MCF 10A (cell line): Measurements from ENCODE around the gene OR2B2. TPM values are rescaled to one million over a fixed set of nuclear protein-coding genes. Genes with fewer than 3 reads are reported as not detected.

Experiments used
- BruUV-seq: library from RNA; stranded (reverse); fragments of 400-500 nt; replicated peaks from 2 replicates; lab custom pipeline; 2021; lab: Mats Ljungman, UMichigan
- CTCF ChIA-PET: fragments of 300-600 bp; sonication (Branson Sonifier 250); formaldehyde crosslinking; extraction: SDS; loops from one replicate; lab custom pipeline; 2021; ENCODE audit warnings: antibody characterized with exemption, inconsistent platforms; lab: Yijun Ruan, JAX
- POLR2A ChIA-PET: fragments of 300-600, 350-650 bp; sonication (Branson Sonifier 250); formaldehyde crosslinking; extraction: SDS; loops from one replicate; lab custom pipeline; 2020; ENCODE audit warnings: antibody characterized with exemption, inconsistent platforms; lab: Yijun Ruan, JAX
- DNase-seq: peaks from one replicate; pipeline ENCODE4 v3.0.0-alpha.2; 2018; ENCODE audit not compliant: unreplicated experiment
- H3K27ac Mint-ChIP-seq: one replicate; pipeline ENCODE4 v1.8.0; 2022; ENCODE audit warnings: mild to moderate bottlenecking, low read depth, mixed read lengths; ENCODE audit not compliant: unreplicated experiment
- H3K27me3 Mint-ChIP-seq: one replicate; pipeline ENCODE4 v1.8.0; 2022; ENCODE audit warnings: mixed read lengths; ENCODE audit not compliant: insufficient read depth, unreplicated experiment
- H3K36me3 Mint-ChIP-seq: one replicate; pipeline ENCODE4 v1.8.0; 2022; ENCODE audit warnings: mild to moderate bottlenecking, moderate library complexity, mixed read lengths; ENCODE audit not compliant: insufficient read depth, unreplicated experiment
- H3K4me1 Mint-ChIP-seq: one replicate; pipeline ENCODE4 v1.8.0; 2022; ENCODE audit warnings: mixed read lengths; ENCODE audit not compliant: insufficient read depth, unreplicated experiment
- H3K4me3 Mint-ChIP-seq: one replicate; pipeline ENCODE4 v1.8.0; 2022; ENCODE audit warnings: mild to moderate bottlenecking, moderate library complexity, mixed read lengths; ENCODE audit not compliant: unreplicated experiment
- H3K9me3 Mint-ChIP-seq: one replicate; pipeline ENCODE4 v1.8.0; 2022; ENCODE audit warnings: mixed read lengths; ENCODE audit not compliant: unreplicated experiment
- CTCF ChIP-seq: fragments of 200-600 bp; IDR thresholded peaks from one replicate; pipeline ENCODE4 v1.8.0; 2022; ENCODE audit warnings: antibody characterized with exemption, mild to moderate bottlenecking; ENCODE audit not compliant: unreplicated experiment
- intact Hi-C: fragments of 100-400 bp; cut with micrococcal nuclease; formaldehyde crosslinking; loops from 2 replicates; pipeline ENCODE4 v1.14.1; 2022
- total RNA-seq: library from RNA; stranded (reverse); gene quantifications from 2 replicates; pipeline ENCODE4 v1.2.3, GENCODE V29; 2022

OR2B2 gene
- total RNA-seq, 1 experiment from 2014 or later: not detected

DNA sequence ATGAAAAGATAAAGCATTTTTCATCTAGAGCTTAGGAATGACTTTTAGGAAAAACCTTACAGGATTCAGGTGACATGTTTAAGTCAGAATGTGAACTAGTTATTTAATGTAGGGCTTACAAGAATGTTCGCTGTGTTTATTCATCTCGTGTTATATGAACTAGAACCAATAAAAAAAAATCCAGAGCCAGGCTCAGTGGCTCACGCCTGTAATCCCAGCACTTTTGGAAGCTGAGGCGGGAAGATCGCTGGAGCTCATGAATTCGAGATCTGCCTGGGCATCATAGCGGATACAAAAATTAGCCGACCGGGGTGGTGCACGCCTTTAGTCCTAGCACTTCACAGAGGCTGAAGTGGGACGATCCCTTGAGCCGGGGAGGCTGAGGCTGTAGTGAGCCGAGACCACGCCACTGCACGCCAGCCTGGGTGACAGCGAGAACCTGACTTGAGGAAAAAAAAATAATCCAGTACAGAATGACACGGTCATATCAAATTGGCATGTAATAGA lies 46.3 kb downstream of the OR2B2 start:
- no peak overlapping the region for H3K27ac Mint-ChIP-seq
- H3K27me3 Mint-ChIP-seq: no peaks in the 10 kb centered on the region
- intact Hi-C loops: loop anchor here (1.0 to 2.0 kb wide), 2 partner anchors 27 to 28 kb away; a partner anchor contains a TSS
- H3K4me3 Mint-ChIP-seq: peak overlapping the region; percentile 91
- no peaks in the 10 kb centered on the region for H3K4me1 Mint-ChIP-seq
- ChIA-PET CTCF (interaction anchor here (0.6 to 3.1 kb wide), 7 partner anchors 19 to 58 kb away, joined by 3 to 29 read pairs (median 4); a partner anchor contains a TSS), POLR2A (interaction anchor here (0.7 to 18.7 kb wide), 47 partner anchors 8 to 1844 kb away, joined by 3 to 826 read pairs (median 6); partner anchors contain the start of gene ZKSCAN8)
- DNase-seq: no peak
- BruUV-seq: no TSS peak
- H3K36me3 Mint-ChIP-seq: peaks cover 12% of the 10 kb centered on the region
- TF ChIP-seq CTCF: no peak
- no peaks in the 10 kb centered on the region for H3K9me3 Mint-ChIP-seq

GRCh38 chr6:27864906-27865849 lies 47.0 kb downstream of the OR2B2 start:
- no peaks in the 10 kb centered on the region for H3K4me1 Mint-ChIP-seq
- POLR2A ChIA-PET: interaction anchor here (0.6 to 18.7 kb wide), 48 partner anchors 9 to 1843 kb away, joined by 3 to 826 read pairs (median 5); partner anchors contain the start of gene ZKSCAN8
- TSS peak; percentile 99 for BruUV-seq
- H3K36me3 Mint-ChIP-seq: peaks cover 12% of the 10 kb centered on the region
- DNase-seq: peak; percentile 96
- peak overlapping the region; percentile 97 for H3K27ac Mint-ChIP-seq
- CTCF ChIA-PET: interaction anchor here (0.6 to 3.1 kb wide), 8 partner anchors 9 to 57 kb away, joined by 3 to 29 read pairs (median 4); a partner anchor contains a TSS
- H3K4me3 Mint-ChIP-seq: peak overlapping the region; percentile 91
- intact Hi-C loops: loop anchor here (1.0 kb wide), 1 partner anchor 27 kb away; a partner anchor contains a TSS
- no peaks in the 10 kb centered on the region for H3K27me3 Mint-ChIP-seq
- no peaks in the 10 kb centered on the region for H3K9me3 Mint-ChIP-seq
- no peak for TF ChIP-seq CTCF

- H3K4me1 Mint-ChIP-seq: no peaks in the 10 kb centered on the region
- DNase-seq: no peak
- no peaks in the 10 kb centered on the region for H3K9me3 Mint-ChIP-seq
- H3K27me3 Mint-ChIP-seq: no peaks in the 10 kb centered on the region
- peak overlapping the region; percentile 91 for H3K4me3 Mint-ChIP-seq
- H3K27ac Mint-ChIP-seq: peak overlapping the region; percentile 97
- intact Hi-C loops: no loop called here
- no peak for TF ChIP-seq CTCF
- BruUV-seq: no TSS peak
- peaks cover 12% of the 10 kb centered on the region for H3K36me3 Mint-ChIP-seq
- ChIA-PET POLR2A (interaction anchor here (0.6 to 18.7 kb wide), 34 partner anchors 8 to 1837 kb away, joined by 3 to 826 read pairs (median 6); a partner anchor contains a TSS), CTCF (interaction anchor here (0.6 to 2.3 kb wide), 4 partner anchors 10 to 241 kb away, joined by 3 to 16 read pairs (median 6); a partner anchor contains a TSS)
Observed at GRCh38 chr6:27863962-27864905, 48.0 kb downstream of the OR2B2 start.
